C4-2B (cell line): Measurements from ENCODE around the gene ANKRD34A.

Experiments
- H3K27ac ChIP-seq: fragments of 450-650 bp; 2 replicates; pipeline ENCODE4 v1.5.1; 2017
- ZFX ChIP-seq: fragments of 450-650 bp; IDR thresholded peaks from 2 replicates; pipeline ENCODE4 v1.6.1; 2017
- TF ChIP-seq, protein P1 (sequence below): fragments of 450-650 bp; conservative IDR thresholded peaks from 2 replicates; pipeline ENCODE4 v1.5.1; 2017; ENCODE audit warnings: mild to moderate bottlenecking

Gene ANKRD34A

DNA sequence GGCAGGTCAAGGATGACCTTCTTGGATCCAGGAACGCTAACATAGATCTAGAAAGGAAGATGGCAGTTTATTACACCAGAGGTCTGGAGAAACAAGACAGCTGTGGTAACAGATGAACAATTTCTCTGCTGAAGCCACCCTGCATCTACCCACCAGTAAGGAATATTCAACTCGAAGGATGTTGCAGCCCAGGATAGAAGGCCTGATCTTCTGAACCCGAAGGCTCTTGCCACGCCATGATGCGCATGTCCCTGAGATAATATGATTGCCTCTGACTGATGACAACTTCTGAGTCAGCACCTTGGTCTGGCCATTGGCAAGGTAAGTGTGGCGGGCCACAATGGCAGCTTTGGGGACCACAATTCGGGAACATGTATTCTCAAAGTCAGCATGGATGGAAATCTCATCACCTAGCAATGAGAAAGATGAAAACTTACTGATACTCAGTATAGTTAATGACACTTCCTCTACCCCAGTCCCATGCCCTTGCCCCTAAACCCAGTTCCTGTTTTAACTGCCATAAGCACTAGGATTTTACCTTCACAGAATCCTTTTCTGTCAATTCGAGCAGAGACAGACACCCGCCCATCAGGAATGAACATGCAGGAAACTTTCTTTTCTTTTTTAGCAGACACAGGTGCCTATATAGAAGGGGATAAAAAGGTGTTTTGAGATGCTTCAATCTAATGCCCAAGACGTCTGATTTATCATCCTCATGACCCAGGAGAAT lies 30.2 kb upstream of the ANKRD34A start:
- TF ChIP-seq, protein P1, sequence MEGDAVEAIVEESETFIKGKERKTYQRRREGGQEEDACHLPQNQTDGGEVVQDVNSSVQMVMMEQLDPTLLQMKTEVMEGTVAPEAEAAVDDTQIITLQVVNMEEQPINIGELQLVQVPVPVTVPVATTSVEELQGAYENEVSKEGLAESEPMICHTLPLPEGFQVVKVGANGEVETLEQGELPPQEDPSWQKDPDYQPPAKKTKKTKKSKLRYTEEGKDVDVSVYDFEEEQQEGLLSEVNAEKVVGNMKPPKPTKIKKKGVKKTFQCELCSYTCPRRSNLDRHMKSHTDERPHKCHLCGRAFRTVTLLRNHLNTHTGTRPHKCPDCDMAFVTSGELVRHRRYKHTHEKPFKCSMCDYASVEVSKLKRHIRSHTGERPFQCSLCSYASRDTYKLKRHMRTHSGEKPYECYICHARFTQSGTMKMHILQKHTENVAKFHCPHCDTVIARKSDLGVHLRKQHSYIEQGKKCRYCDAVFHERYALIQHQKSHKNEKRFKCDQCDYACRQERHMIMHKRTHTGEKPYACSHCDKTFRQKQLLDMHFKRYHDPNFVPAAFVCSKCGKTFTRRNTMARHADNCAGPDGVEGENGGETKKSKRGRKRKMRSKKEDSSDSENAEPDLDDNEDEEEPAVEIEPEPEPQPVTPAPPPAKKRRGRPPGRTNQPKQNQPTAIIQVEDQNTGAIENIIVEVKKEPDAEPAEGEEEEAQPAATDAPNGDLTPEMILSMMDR = no peak
- TF ChIP-seq ZFX = no peak
- peak overlapping the region; percentile 15; the same call in 1 of the 2 replicates for H3K27ac ChIP-seq

GRCh38 chr1:145993618-145994390 lies 29.4 kb upstream of the ANKRD34A start:
- TF ChIP-seq, protein P1 = no peak
- TF ChIP-seq ZFX = no peak

DNA sequence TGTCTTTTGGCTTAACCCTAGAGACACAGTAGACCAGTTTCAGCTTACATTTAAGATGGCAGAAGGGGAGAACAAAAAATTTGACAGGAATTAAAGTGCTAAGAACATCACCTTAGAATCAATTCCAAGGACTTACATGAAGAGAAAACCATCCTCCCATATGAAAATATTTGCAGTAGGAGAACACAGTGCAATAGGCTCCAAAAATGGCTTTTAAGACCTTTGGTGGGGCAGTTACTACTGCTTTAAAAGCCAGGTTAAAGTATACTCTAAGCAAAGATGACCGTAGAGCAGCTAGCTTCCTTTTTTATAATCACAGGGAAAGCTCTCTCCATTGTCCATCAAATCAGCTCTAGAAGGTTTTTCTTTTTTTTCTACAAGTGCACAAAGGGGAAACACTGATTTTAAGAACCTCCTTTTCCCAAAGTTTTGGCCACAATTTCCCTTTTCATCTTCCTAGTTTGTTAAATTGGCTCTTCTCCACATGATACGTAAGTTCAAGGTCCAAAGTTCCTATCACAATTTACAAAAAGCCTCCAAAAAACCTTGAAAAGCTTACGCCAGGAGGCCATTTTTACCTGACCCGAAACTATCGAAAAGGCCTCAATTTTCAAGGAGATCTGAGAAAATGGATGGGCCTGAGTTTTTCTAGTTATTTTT lies 28.7 kb upstream of the ANKRD34A start:
- TF ChIP-seq, protein P1 = no peak
- TF ChIP-seq ZFX = no peak
- no peak overlapping the region; the same call in 1 of the 2 replicates for H3K27ac ChIP-seq

More at GRCh38 chr1:145993618-145994390, 29.4 kb upstream of the ANKRD34A start:
- H3K27ac ChIP-seq = peak overlapping the region; percentile 15; the same call in 1 of the 2 replicates

DNA sequence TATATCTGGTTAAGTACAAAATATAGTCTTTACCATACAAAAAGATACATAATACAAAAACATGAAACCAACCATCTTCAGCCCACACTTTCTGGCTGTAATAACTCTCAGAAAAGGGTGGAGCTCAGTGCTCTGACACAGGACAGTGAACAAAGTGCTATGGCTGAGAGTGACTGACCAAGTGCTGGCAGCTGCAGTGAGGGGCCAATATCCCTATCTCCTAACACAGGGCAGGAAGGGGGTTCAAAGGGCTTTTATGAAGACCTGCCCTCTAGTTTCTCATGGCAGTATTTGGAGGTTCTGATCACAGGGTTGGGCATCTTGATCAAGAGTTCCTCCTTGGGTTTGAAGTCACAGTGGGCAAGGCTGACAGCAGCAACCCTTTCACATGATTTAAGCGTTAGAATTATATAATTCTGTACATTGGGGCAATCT lies 28.1 kb upstream of the ANKRD34A start:
- TF ChIP-seq ZFX = no peak
- TF ChIP-seq, protein P1 = no peak
- no peak overlapping the region for H3K27ac ChIP-seq

DNA sequence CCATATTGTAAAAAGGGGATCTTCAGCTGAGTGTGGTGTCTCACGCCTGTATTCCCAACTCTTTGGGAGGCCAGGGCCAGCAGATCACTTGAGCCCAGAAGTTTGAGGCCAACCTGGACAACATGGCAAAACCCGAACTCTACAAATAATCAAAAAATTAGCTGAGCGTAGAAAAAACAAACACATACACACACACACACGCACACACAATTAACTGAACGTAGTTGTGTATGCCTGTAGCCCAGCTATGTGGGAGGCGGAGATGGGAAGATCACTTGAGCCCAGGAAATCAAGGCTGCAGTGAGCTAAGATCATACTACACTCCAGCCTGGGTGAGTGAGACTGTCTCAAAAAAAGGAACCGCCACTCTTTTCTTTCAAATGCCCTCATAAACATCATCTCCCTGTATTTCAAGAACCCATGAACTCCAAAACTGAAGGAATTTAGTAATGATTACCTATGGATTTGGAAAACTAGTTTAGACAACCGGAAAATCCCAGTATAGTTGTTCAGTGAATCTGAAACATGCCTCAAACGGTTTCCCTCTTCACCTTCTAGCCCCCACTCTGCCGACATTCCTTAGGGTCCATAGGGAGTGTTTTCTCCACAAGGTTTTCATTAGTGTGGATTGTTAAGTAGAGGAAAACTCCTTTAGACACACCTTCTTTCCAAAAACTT lies 27.5 kb upstream of the ANKRD34A start:
- no peak for TF ChIP-seq ZFX
- TF ChIP-seq, protein P1 = no peak
- H3K27ac ChIP-seq = no peak overlapping the region

GRCh38 chr1:145990249-145990855 lies 26.0 kb upstream of the ANKRD34A start:
- H3K27ac ChIP-seq = no peak overlapping the region
- TF ChIP-seq, protein P1 = no peak
- TF ChIP-seq ZFX = no peak
